HG03095 (cell line): ENCODE data around the gene BTBD2.

Experiments
- ATAC-seq: cut with Tn5 transposase; IDR thresholded peaks from one replicate; pipeline ENCODE4 v1.9.1; 2021; ENCODE audit warnings: moderate library complexity; ENCODE audit not compliant: unreplicated experiment

The BTBD2 gene

DNA sequence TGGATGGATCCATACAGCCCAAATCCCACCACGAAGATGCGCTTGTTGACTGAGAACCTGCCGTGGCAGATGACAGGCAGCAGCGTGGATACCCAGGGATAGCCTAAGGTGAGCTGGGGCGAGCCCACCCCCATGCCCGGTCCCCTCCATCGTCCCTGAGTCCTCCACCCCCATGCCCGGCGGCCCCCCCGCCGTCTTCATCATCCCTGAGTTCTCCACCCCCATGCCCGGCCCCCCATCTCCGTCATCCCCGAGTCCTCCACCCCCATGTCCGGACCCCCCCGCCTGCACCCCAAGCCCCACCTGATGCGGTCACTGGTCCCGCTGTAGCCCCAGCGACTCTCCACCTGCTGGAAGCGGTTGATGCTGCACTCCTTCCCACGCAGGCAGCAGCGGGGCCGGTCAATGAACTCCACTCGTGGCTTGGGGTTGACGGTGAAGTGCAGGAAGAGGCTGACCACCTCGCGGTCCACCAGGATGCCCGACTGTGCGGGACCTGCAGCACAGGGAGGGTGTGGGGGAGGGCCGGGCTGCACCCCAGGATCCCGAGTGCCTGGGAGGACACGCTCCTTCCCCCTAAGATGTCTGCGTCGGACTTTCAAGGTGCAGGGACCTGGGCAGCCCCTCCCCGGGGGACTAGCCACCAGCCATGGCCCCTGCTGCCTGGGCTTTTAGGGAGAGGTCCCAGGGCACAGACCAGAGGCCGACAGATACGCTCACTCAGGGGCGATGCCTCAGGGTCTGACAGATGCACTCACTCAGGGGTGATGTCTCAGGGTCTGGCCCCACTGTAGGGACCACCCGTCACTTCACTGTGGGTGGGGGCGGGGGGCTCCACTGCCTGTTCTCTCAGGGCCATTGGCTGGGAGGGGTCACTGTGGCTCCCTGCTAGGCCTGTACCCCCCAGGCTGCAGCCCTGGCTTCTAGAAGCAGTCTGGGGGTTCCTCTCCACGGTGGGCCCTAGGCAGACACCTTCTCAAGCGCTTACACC is 28.0 kb downstream of the BTBD2 start:
- ATAC-seq = no peak

DNA sequence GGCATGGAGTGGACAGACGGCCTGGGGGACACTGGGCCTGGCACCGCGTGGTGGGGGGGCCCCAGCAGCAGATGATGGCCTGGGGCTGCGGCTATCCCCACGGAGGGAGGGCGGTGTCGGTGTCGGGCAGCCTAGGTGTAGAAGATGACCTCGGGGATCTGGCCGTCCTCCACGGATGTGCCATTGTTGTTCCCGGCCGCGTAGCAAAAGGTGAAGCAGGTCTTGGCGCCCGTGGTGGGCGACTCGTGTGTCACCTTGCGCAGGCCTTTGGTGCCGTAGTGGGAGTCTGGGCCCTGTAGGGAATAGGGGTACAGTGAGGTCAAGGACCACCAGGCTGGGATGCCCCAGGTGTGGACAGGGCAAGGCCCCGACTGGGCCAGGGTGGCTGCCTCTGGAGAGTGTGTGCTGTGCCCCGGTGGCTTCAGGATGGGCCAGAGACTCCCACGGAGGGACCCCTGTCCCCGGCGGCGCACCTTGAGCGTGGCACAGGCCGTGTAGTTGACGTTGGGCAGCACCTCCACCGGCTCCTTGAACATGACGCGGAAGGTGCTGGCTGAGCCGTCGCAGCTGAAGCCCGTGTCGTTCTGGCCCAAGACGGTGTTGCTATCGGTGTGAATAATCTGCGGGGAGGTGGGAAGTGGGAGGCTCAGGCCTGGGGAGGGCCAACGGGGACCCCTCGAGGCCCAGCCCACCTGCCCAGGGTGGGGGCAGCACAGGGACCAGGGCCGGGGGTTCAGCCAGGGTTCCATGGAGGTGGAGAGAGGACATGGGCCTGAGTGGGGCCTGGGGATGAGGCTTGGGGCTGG is 29.0 kb downstream of the BTBD2 start:
- ATAC-seq = no peak

DNA sequence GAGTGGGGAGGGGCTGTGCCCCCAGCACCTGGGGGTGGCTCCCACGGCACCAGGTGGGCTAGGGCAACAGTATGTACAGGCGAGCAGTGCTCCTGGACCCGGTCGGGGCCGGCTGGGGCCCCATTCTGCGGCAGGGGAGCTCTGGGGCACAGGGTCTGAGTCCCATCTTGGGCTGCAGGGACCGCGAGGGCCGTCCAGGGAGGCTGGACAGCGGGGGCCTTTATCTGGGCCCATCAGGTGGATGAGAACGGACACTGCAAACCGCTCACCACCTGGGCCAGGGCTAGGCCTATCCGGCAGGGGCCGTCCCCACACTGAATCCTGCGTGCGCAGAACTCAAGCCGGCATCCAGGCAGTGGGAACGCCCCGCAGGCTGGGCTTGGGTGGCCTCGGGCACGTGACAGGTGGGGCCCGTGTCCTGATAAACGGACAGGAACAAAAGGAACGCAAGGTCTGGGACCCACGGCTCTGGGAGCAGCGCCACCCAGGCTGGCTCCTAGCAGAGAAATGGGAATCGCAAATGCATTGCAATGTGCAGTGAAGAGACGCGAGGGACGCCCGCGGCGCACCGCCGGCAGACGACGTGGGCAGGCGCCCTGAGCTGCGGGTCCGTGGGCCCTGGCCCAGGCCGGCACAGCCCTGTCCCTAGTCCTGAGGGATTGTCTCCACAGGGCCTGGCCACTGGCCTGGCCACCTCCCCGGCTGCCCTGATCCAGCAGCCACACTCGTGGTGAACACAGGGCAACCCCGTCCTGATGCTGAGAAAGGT is 29.7 kb downstream of the BTBD2 start:
- ATAC-seq = no peak

DNA sequence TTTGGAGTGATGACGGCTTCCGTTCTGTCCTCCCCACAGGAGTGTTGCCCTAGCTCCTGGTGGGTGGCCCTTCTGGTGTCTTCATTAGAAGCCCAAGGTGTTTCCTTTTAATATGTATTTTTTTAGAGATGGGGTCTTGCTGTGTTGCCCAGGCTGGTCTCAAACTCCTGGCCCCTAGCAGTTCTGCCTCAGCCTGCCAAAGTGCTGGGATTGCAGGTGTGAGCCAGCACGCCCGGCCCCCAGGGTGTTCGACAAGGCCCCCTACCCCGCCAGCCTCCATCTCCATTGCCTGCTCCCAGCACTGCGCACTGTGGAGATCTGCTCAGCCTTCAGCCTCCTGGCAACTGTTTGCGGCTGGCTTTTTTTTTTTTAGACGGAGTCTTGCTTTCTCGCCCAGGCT is 31.2 kb downstream of the BTBD2 start:
- no peak for ATAC-seq

DNA sequence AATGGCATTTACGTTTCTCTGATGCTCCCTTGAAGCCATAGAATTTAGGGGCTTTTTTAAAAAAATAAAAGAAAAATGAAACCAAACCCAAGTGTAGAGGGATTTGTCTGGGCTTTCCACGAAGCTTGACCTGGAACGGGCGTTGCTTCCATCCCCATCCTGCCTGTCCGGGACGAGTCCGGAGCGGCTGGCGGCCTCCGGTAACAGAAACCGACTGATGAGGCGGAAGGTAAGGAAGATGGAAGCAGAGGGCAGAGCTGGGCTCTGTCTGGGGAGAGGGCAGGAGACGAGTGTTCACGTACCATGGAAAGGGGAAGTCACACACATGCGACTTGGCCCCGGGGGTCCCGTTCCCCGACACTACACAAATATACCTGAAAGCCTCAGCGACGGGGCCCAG is 34.3 kb downstream of the BTBD2 start:
- no peak for ATAC-seq

DNA sequence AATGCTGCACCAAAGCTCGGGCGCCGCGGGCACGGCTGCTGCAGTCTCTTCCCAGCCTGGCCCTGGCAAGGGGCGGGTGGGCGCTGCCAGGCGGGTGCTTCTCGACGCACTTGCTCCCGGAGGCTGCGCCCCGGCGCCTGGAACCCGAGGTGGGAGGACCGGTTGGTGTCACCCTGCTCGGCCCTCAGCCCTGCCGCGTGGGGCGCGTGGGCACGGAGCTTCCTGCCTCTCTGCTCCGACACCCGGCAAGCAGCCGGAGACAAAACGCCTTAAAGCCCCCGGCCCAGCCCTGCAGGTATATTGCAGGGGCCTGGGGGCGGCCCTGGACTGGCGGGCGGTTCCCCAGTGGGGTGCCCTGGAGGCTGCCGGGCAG is 34.7 kb downstream of the BTBD2 start:
- ATAC-seq = no peak

DNA sequence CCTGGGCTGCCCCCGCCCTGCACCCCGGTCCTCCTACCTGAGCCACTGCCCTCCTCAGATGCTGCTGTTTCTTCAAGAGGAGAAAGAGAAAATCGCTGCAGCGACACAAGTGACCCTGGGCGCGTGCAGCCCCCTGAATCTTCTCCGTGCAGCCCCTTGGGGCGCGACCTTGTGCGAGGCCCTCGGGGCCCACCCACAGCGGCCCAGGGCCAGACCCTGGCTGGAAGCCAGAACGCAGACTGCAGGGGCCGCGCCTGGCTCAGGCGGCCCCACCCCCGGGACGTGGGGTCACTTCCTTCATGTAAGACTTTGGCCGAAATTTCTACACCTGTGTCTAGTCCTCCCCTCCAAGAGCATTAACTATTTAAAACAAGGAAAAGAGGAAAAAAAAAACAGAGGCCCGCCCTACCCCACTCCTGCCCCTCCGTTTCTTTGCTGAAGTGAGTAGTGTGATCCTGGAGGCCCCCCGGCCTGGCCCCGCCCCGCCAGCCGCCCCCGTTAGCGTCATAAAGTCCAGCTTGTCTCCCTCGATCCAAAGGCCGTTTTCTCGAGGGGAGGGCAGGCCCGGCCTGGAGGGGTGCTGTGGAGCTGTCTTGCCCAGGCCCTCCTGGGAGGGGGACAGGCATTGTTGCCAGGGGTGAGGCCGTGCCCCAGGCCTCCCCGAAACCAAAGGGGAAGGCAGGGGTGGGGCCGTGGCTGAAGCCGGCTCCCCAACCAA is 35.3 kb downstream of the BTBD2 start:
- no peak for ATAC-seq

DNA sequence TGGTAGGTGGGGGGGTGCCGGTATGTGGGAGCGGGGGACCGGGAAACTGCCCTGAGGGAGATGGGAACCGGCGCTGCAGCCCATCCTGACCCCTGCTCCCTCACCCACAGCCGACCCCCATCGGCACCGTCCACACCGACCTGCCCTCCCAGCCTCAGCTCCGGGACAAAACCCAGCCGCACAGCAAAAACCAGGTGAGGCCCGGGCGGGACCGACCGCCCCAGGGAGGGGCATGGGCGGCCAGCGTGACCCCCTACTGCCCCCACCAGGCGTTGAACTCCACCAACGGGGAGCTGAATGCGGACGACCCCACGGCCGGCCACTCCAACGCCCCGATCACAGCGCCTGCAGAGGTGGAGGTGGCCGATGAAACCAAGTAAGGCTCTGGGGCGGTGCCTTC is 35.9 kb downstream of the BTBD2 start:
- ATAC-seq = no peak

DNA sequence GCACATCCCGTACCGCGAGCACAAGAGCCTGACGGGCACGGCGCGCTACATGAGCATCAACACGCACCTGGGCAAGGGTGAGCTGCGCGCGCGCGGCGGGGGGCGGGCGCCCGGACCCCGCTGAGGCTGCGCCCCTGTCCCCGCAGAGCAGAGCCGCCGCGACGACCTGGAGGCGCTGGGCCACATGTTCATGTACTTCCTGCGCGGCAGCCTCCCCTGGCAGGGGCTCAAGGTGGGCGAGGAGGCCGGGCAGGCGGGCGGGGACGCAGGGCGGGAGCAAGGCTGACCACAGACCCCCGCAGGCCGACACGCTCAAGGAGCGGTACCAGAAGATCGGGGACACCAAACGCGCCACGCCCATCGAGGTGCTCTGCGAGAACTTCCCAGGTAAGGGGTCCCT is 36.5 kb downstream of the BTBD2 start:
- ATAC-seq = no peak

DNA sequence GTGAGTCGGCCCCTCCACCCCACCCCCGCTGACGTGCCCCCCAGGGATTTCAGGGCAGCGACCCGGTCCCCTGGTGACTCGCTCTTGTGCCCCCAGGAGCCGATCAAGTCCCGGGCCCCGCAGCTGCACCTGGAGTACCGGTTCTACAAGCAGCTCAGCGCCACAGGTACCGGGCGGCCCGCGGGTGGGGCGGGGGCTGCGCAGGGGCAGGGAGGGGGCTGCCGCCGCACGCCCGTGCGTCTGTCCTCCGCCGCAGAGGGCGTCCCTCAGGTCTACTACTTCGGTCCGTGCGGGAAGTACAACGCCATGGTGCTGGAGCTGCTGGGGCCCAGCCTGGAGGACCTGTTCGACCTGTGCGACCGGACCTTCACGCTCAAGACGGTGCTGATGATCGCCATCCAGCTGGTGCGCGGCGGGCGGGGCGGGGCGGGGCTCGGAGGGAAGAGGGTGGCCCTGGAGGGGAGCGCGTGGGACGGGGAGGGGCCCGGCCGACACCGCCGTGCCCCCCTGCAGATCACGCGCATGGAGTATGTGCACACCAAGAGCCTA is 37.1 kb downstream of the BTBD2 start:
- ATAC-seq = no peak

DNA sequence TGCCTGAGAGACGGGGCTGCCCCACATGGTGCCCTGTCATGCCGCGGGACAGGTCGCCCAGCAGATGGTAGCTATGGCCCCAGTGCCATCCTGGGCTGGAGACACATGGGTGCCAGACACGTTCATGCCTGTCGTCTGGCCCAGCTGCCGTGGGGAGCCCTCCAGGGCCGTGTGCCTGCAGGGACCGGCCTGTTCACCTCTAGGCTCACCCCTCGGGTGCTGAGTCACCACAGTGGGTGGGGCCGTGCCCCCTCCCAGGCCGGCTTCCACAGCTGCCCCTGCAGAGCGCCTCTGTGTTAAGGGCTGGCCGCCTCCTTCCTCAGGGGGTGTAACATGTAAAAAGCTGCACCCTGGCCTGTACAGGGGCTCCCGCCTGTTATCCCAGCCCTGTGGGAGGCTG is 38.4 kb downstream of the BTBD2 start:
- ATAC-seq = no peak

DNA sequence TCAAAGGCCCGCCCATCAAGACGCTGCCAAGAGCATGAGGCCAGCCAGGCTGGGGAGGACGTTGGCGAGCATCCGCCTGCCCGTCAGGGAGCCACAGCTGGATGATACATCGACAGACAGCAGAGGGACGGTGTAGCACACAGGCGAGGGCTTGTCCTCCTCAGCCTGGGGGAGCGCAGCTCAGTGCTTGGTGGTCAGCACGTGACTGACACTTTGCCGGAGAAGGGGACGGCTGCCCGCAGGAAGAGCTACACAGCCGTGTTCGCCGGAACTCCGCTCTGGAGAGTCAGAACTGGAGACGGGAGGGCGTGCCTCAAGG is 40.4 kb downstream of the BTBD2 start:
- no peak for ATAC-seq

DNA sequence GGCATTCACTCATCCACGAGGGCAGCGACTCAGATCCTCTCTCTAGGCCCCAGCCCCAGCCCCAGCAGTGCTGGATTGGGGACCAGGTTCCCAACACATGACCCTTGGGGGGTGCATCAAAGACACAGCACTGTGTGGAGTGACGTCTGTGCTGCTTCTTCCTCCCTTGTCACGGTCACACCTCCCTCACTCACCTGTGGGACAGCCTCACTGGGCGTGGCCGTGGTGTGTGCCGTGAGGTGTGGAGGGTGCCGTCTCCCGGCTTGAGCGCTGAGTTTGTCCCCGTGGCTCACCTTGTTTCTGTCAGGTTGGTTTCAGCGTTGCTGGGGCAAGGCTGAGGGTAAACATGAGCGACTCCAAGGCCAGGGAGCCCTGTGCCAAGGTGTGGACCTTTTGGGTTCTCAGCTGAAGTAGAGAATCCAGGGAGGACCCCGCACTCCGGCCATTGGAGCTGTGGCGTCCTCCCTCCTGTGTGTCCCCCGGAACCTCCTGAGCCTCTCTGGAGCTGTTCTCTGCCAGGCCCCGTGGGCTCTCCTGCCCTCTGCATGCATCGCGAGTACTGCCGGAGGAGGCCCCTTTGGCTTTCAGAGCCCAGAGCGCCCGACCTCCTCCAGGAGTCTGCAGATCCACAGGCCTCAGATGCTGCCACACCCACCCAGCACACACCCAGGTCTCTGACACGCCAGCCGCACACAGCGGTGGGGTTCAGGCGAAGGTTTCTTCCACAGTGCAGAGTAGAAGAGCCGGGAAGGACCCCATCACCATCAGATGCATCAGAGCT is 40.9 kb downstream of the BTBD2 start:
- no peak for ATAC-seq

DNA sequence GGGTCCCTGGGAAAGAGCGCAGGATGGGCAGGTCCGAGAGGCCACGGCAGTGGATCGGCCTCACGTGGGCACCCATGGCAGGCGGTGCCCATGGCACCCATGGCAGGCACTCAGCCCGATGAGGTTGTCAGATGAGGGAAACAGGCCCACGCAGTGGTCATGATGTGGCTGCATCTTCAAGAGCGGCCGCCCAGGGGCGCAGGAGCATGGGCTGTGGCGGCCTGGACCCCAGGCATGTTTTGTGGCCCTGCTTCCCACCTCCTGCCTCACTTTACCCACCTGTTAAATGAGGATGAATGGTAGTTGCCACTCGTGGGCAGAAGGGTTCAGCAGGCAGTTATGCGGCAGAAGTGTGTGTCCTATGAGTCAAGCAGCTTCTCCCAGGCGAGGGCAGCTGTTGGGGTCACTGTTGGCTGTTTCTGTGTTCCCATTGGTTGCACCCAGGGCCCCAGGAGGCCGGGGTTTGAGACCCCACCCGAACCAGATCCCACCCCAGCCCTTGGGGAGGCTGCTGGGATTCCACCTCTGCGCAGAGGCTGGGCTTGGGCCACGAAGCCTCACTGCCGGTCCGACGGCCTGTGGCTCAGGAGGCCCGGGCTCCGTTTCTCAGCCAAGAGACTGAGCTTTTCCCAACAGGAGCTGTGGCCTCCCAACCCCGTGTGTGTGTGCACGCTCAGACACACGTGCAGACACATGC is 44.6 kb downstream of the BTBD2 start:
- no peak for ATAC-seq

DNA sequence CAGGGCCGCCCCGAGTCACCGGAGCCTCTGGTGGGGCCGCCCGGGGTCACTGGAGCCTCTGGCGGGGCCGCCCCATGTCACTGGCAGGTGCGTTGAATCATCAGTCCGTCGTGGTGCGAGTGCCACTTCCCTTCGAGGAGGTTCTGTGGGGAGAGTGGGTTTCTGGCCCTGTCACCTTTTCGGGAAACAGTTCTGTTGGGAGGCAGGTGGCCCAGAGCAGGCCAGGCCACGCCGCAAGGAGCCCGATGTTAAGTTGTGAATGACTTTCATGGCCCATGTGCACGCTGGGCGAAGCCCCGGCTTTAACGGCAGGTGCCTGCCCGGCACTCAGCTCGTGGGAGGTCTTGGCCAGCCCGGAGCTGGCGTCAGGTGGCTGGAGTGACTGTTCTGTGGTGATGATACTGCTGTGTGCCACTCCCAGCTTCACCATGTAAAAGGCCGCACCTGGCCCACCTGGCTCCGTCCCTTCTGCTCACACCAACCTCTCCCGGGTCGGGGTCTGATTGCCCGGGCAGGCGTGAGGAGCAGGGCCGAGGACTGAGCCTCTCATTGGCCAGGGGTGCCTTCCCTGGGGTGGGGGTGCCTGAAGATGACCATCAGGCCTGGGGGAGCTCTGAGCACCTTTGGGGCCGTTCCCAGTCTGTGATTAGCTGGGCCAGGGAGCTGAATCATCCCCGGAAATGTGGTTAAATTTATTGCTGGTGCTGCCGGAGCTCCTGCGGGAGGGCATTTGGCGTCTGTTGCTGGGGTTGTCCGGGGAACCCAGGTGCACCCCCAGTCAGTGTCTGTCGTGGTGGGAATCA is 45.3 kb downstream of the BTBD2 start:
- ATAC-seq = no peak

DNA sequence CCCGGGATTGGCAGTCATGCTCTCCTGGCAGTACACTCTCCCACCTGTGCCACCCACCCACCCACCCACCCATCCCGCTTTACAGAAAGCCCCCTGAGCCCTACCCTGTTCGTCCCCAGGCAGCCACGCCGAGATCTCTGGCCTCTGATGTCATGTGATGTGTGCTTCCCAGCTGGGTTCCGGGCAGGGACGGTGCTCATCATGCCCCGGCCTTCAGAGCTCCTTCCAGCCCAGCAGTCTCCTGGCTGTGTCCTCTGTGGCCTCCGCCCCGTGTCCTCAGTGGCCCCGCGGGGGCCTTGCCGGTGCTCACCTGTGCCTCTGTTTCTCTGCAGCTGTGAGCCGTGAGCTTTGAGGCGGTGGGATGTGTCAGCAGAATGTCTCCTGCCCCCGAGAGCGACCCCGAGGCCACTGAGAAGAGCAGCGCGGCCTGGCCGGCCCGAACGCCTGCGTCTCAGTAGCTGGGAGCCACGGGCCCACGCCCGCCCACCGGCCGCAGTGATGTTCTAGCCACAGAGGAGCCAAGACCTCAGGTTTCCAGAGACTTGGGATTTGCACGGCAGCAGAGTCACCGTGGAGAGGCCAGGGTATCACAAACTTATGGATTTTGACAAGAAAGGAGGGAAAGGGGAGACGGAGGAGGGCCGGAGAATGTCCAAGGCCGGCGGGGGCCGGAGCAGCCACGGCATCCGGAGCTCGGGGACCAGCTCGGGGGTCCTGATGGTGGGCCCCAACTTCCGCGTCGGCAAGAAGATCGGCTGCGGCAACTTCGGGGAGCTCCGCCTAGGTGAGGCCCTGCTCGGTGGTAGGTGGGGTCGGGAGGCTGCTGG is 46.1 kb downstream of the BTBD2 start:
- no peak for ATAC-seq
